ENCODE measurements around the gene HMG20A.

HMG20A gene

GRCh38 chr15:77532067-77532710 lies 111.5 kb downstream of the HMG20A start:
- H3K27ac ChIP-seq (ENCODE audit: low read depth, low read length) = no peak overlapping the region
- no peak overlapping the region for H3K4ac ChIP-seq (ENCODE audit: low read depth, low read length)
- no peaks in the 10 kb centered on the region for H3K79me1 ChIP-seq (ENCODE audit: low read length)
- no peak overlapping the region for H2AK5ac ChIP-seq (ENCODE audit: low read length)
- H3K27me3 ChIP-seq (ENCODE audit: insufficient read depth, low read length, poor library complexity) = no peaks in the 10 kb centered on the region
- peaks cover 21% of the 10 kb centered on the region for H3K4me1 ChIP-seq (ENCODE audit: control insufficient read depth, low read depth, low read length)
- no peak overlapping the region for H2BK15ac ChIP-seq (replicated peaks; ENCODE audit: low read depth)
- H3K4me3 ChIP-seq (ENCODE audit: low read length) = no peak overlapping the region
- H3K79me2 ChIP-seq (ENCODE audit: control insufficient read depth, insufficient read depth, low read length) = no peaks in the 10 kb centered on the region
- WGBS (ENCODE audit: extremely low coverage, insufficient coverage, low lambda C conversion rate) = no CpG with 5 or more reads among the region's 3 CpGs
- H4K5ac ChIP-seq (ENCODE audit: low read length) = no peak overlapping the region
- no peak for DNase-seq
- H3K4me2 ChIP-seq (ENCODE audit: low read length) = no peak overlapping the region
- H2BK120ac ChIP-seq (ENCODE audit: low read depth, low read length) = no peak overlapping the region
- no peak overlapping the region for H3K23ac ChIP-seq (ENCODE audit: low read length)
- H3K9ac ChIP-seq (ENCODE audit: low read length) = no peak overlapping the region
- no peak overlapping the region for H4K8ac ChIP-seq (ENCODE audit: low read depth, low read length)
- no peak overlapping the region for H3K18ac ChIP-seq (ENCODE audit: low read length)
- H3K56ac ChIP-seq (ENCODE audit: low read length) = no peak overlapping the region
- no peak overlapping the region for H2BK5ac ChIP-seq (ENCODE audit: low read length)
- H3K36me3 ChIP-seq (ENCODE audit: control insufficient read depth, insufficient read depth, low read length) = no peaks in the 10 kb centered on the region

GRCh38 chr15:77532846-77533245 lies 112.2 kb downstream of the HMG20A start:
- no peaks in the 10 kb centered on the region for H3K27me3 ChIP-seq (ENCODE audit: insufficient read depth, low read length, poor library complexity)
- H3K27ac ChIP-seq (ENCODE audit: low read depth, low read length) = no peak overlapping the region
- H4K5ac ChIP-seq (ENCODE audit: low read length) = no peak overlapping the region
- H3K4me3 ChIP-seq (ENCODE audit: low read length) = no peak overlapping the region
- H4K8ac ChIP-seq (ENCODE audit: low read depth, low read length) = no peak overlapping the region
- H3K56ac ChIP-seq (ENCODE audit: low read length) = no peak overlapping the region
- DNase-seq = no peak
- H3K4ac ChIP-seq (ENCODE audit: low read depth, low read length) = no peak overlapping the region
- H3K4me2 ChIP-seq (ENCODE audit: low read length) = no peak overlapping the region
- H3K4me1 ChIP-seq (ENCODE audit: control insufficient read depth, low read depth, low read length) = peaks cover 16% of the 10 kb centered on the region
- H3K36me3 ChIP-seq (ENCODE audit: control insufficient read depth, insufficient read depth, low read length) = no peaks in the 10 kb centered on the region
- H3K79me2 ChIP-seq (ENCODE audit: control insufficient read depth, insufficient read depth, low read length) = no peaks in the 10 kb centered on the region
- WGBS (ENCODE audit: extremely low coverage, insufficient coverage, low lambda C conversion rate) = no CpG with 5 or more reads among the region's 7 CpGs
- no peaks in the 10 kb centered on the region for H3K79me1 ChIP-seq (ENCODE audit: low read length)
- no peak overlapping the region for H3K18ac ChIP-seq (ENCODE audit: low read length)
- no peak overlapping the region for H2BK120ac ChIP-seq (ENCODE audit: low read depth, low read length)
- H2BK5ac ChIP-seq (ENCODE audit: low read length) = no peak overlapping the region
- H2BK15ac ChIP-seq (replicated peaks; ENCODE audit: low read depth) = no peak overlapping the region
- peak overlapping the region; percentile 3 for H3K23ac ChIP-seq (ENCODE audit: low read length)
- no peak overlapping the region for H3K9ac ChIP-seq (ENCODE audit: low read length)
- H2AK5ac ChIP-seq (ENCODE audit: low read length) = no peak overlapping the region

GRCh38 chr15:77533578-77534430 lies 113.1 kb downstream of the HMG20A start:
- Histone ChIP-seq H3K4me1 (ENCODE audit: control insufficient read depth, low read depth, low read length) (peaks cover 8% of the 10 kb centered on the region), H3K4me3 (ENCODE audit: low read length) (no peak overlapping the region)

More at GRCh38 chr15:77533578-77534430, 113.1 kb downstream of the HMG20A start:
- WGBS (ENCODE audit: extremely low coverage, insufficient coverage, low lambda C conversion rate) = no CpG with 5 or more reads among the region's 13 CpGs
- Histone ChIP-seq H2AK5ac (ENCODE audit: low read length) (no peak overlapping the region), H4K8ac (ENCODE audit: low read depth, low read length) (no peak overlapping the region), H3K4me2 (ENCODE audit: low read length) (no peak overlapping the region), H3K18ac (ENCODE audit: low read length) (peak overlapping the region; percentile 1), H3K27me3 (ENCODE audit: insufficient read depth, low read length, poor library complexity) (no peaks in the 10 kb centered on the region), H3K27ac (ENCODE audit: low read depth, low read length) (peak overlapping the region; percentile 8), H3K79me1 (ENCODE audit: low read length) (no peaks in the 10 kb centered on the region), H3K4ac (ENCODE audit: low read depth, low read length) (no peak overlapping the region), H3K9ac (ENCODE audit: low read length) (peak overlapping the region; percentile 3), H3K23ac (ENCODE audit: low read length) (no peak overlapping the region), H3K36me3 (ENCODE audit: control insufficient read depth, insufficient read depth, low read length) (no peaks in the 10 kb centered on the region), H3K79me2 (ENCODE audit: control insufficient read depth, insufficient read depth, low read length) (no peaks in the 10 kb centered on the region), H4K5ac (ENCODE audit: low read length) (no peak overlapping the region), H2BK120ac (ENCODE audit: low read depth, low read length) (no peak overlapping the region), H2BK15ac (replicated peaks; ENCODE audit: low read depth) (no peak overlapping the region), H2BK5ac (ENCODE audit: low read length) (no peak overlapping the region), H3K56ac (ENCODE audit: low read length) (peak overlapping the region; percentile 52)
- DNase-seq = peak; percentile 40

All from mesendoderm (in vitro differentiated cells).